Mammary microvascular endothelial cell (primary cell): Measurements from ENCODE around the gene OR1S1. TPM values are rescaled to one million over a fixed set of nuclear protein-coding genes. Genes with fewer than 3 reads are reported as not detected.

ENCODE experiments used
- total RNA-seq: library from RNA; depleted of rRNA; stranded (reverse); fragments of >200 nt; gene quantifications from 2 replicates; pipeline ENCODE4 v1.2.3, GENCODE V29; 2015

Gene OR1S1
- total RNA-seq, result not detected in 2 replicates

GRCh38 chr11:58212420-58212819 lies at the start of gene OR1S1:
OR1S1 (plus strand) TSS chr11:58212720.

GRCh38 chr11:58188770-58189169 lies 23.8 kb upstream of the OR1S1 start, which contains the start of gene OR9Q2:
OR9Q2 (plus strand) TSS chr11:58189070; CDS start chr11:58190491, 1,421 bp downstream.

DNA sequence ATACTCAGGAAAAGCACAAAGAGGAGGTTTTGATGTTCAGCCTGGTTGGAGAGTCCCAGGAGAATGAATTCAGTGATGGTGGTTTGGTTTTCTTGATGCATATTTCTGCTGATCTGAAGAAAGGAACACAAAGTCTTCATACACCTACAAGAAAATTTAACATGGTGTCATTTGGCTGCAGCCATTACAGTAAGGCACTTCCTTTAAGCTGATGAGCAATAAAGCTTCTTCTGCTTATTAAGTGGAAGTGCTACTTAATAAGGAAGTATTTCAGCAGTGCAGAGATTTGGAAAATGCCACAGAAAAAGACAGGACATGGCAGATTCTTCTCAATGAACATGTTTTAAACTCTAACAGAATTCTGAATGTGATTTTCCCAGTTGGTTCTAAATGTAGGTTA lies 8.5 kb upstream of the OR1S1 start, which contains the start of gene OR1S2:
OR1S2 (minus strand) TSS at position 101 of the 400 bp plus-strand sequence; CDS start at position 101, 0 bp downstream.

Other genes with a start within 250 kb of the OR1S1 start
- gene OR9Q1, start 188.8 kb upstream of the OR1S1 start, total RNA-seq, result not detected in 2 replicates
- gene OR6Q1, start 181.8 kb upstream of the OR1S1 start, total RNA-seq, result not detected in 2 replicates
- gene OR9I1, start 87.2 kb upstream of the OR1S1 start, total RNA-seq, result not detected in 2 replicates
- not detected in 2 replicates for gene OR9Q2, start 23.6 kb upstream of the OR1S1 start, total RNA-seq
- not detected in 2 replicates for gene OR1S2, start 8.6 kb upstream of the OR1S1 start, total RNA-seq
- gene OR10Q1, start 16.2 kb downstream of the OR1S1 start, total RNA-seq, result not detected in 2 replicates
- not detected in 2 replicates for gene OR10W1, start 55.5 kb downstream of the OR1S1 start, total RNA-seq
- gene OR5B17, start 146.3 kb downstream of the OR1S1 start, total RNA-seq, result not detected in 2 replicates
- gene OR5B3, start 194.2 kb downstream of the OR1S1 start, total RNA-seq, result not detected in 2 replicates
- gene OR5B2, start 215.4 kb downstream of the OR1S1 start, total RNA-seq, result not detected in 2 replicates
- gene OR5B12, start 229.5 kb downstream of the OR1S1 start, total RNA-seq, result not detected in 2 replicates